Transverse colon (tissue), 3 donors: ENCODE data around the gene PRR23E.

Source experiments
- CTCF ChIP-seq, 5 experiments: fragments of 200-600 bp in 3 of 5; fragments of 450-650 bp in 2 of 5; sonication (generic) in 3 of 5; IDR thresholded peaks; 1 replicate in 2 of 5; 2 replicates in 3 of 5; pipeline ENCODE4 v1.5.1; 2016 to 2017; ENCODE audit warnings: antibody characterized with exemption in 5 of 5, inconsistent platforms in 3 of 5, mild to moderate bottlenecking in 2 of 5, moderate library complexity in 1 of 5
- EP300 ChIP-seq: sonication (generic); formaldehyde crosslinking; IDR thresholded peaks from one replicate; pipeline ENCODE4 v1.6.1; 2017; ENCODE audit warnings: antibody characterized with exemption, low read depth

DNA sequence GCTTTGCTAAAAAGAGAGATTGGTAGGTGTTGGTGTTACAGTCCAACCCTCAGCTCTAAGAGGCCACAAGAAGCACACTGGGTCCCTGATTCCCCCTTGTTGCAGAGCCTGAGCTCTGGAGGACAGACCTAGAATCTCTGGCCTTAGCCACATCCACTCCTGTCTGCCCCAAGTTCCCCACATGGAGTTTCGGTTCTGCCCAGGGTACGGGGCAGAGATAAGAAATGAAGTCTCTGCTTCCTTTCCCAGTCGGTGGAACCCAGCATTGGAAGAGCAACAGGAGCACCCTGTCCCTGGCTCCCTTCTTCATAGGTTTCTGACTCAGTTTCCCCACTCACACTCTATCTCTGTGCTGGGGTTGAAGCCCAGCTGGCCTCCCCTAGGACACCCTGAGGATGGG, 13.2 kb downstream of the PRR23E start:
- TF ChIP-seq CTCF (IDR thresholded peaks at IDR 0.05) (no peak), EP300 (no peak)
